Upper lobe of right lung (tissue), 1 donor: ENCODE measurements around the gene TRIM69. TPM values are rescaled to one million over a fixed set of nuclear protein-coding genes. Genes with fewer than 3 reads are reported as not detected.

Experiments
- ATAC-seq: fragments of 200-7000 bp; cut with Tn5 transposase; one replicate; pipeline ENCODE4 v1.9.1; 2020; ENCODE audit warnings: mild to moderate bottlenecking, moderate library complexity
- DNase-seq: peaks from one replicate; pipeline ENCODE4 v3.0.0-alpha.2; 2020
- H3K27ac ChIP-seq: fragments of 200-600 bp; one replicate; pipeline ENCODE4 v1.8.0; 2022
- H3K27me3 ChIP-seq: fragments of 200-600 bp; one replicate; pipeline ENCODE4 v1.8.0; 2022; ENCODE audit warnings: mild to moderate bottlenecking
- H3K36me3 ChIP-seq: fragments of 200-600 bp; one replicate; pipeline ENCODE4 v1.8.0; 2022
- H3K4me1 ChIP-seq: fragments of 200-600 bp; one replicate; pipeline ENCODE4 v1.8.0; 2022
- H3K4me3 ChIP-seq: fragments of 200-600 bp; one replicate; pipeline ENCODE4 v1.8.0; 2022; ENCODE audit warnings: mild to moderate bottlenecking
- H3K9me3 ChIP-seq: fragments of 200-600 bp; one replicate; pipeline ENCODE4 v1.8.0; 2022
- CTCF ChIP-seq: fragments of 200-600 bp; IDR thresholded peaks from one replicate; pipeline ENCODE4 v1.8.0; 2022; ENCODE audit warnings: antibody characterized with exemption
- intact Hi-C: fragments of 100-400 bp; cut with DNase I; formaldehyde crosslinking; loops from one replicate; pipeline ENCODE4 v1.11.0; 2022
- total RNA-seq: library from RNA; stranded (reverse); fragmentation: NEBNext Ultra II Directional; extraction: Animal tissue kit (Norgen Biotek cat#: 25700); gene quantifications from one replicate; pipeline ENCODE4 v1.2.1, GENCODE V29; 2021
- donor health status: DM: no; HTN: yes; CAD: no; lungs with severe emphysema.

Gene TRIM69
- total RNA-seq, 1 donor from 2014 or later = 25.4 TPM

GRCh38 chr15:44811337-44811736, 75.0 kb downstream of the TRIM69 start:
- Histone ChIP-seq H3K4me3 (no peak overlapping the region), H3K9me3 (no peaks in the 10 kb centered on the region), H3K27me3 (no peaks in the 10 kb centered on the region), H3K27ac (no peak overlapping the region), H3K36me3 (no peaks in the 10 kb centered on the region), H3K4me1 (no peaks in the 10 kb centered on the region)
- no peak for TF ChIP-seq CTCF
- intact Hi-C loops = no loop called here
- DNase-seq (no peak), ATAC-seq (peak; percentile 37)

GRCh38 chr15:44812029-44812517, 75.7 kb downstream of the TRIM69 start:
- H3K4me3 ChIP-seq = no peak overlapping the region
- ATAC-seq (no peak), DNase-seq (no peak)
- no peak overlapping the region for H3K27ac ChIP-seq
- no peaks in the 10 kb centered on the region for H3K9me3 ChIP-seq
- TF ChIP-seq CTCF = no peak
- no peaks in the 10 kb centered on the region for H3K4me1 ChIP-seq
- intact Hi-C loops = no loop called here
- no peaks in the 10 kb centered on the region for H3K27me3 ChIP-seq
- no peaks in the 10 kb centered on the region for H3K36me3 ChIP-seq

- H3K4me1 ChIP-seq = no peaks in the 10 kb centered on the region
- DNase-seq (no peak), ATAC-seq (peak; percentile 81)
- H3K36me3 ChIP-seq = no peaks in the 10 kb centered on the region
- no peak for TF ChIP-seq CTCF
- no peaks in the 10 kb centered on the region for H3K9me3 ChIP-seq
- no peak overlapping the region for H3K4me3 ChIP-seq
- H3K27ac ChIP-seq = no peak overlapping the region
- intact Hi-C loops = no loop called here
- no peaks in the 10 kb centered on the region for H3K27me3 ChIP-seq
These were observed 76.9 kb downstream of the TRIM69 start for GRCh38 chr15:44813231-44813630.

Other genes starting within 250 kb of the TRIM69 start
- gene EIF3J, start 199.4 kb upstream of the TRIM69 start, total RNA-seq = 52.9 TPM
- 97.6 TPM for gene SPG11, start 72.9 kb upstream of the TRIM69 start, total RNA-seq
- gene PATL2, start 25.2 kb upstream of the TRIM69 start, total RNA-seq = 3.7 TPM
- gene B2M, start 25.0 kb upstream of the TRIM69 start, total RNA-seq = 4,033 TPM
- not detected for gene TERB2, start 220.2 kb downstream of the TRIM69 start, total RNA-seq